GM12878 (cell line): ENCODE measurements around the gene MAS1L. TPM values are rescaled to one million over a fixed set of nuclear protein-coding genes. Genes with fewer than 3 reads are reported as not detected.

Source experiments
- ATAC-seq: fragments of 200-7000 bp; cut with Tn5 transposase; 3 replicates; pipeline ENCODE4 v1.9.1; 2020; ENCODE audit warnings: mild to moderate bottlenecking, moderate library complexity
- BruUV-seq: library from RNA; stranded (reverse); fragments of 400-500 nt; replicated peaks from 2 replicates; lab custom pipeline; 2021; lab: Mats Ljungman, UMichigan
- CTCF ChIA-PET: fragments of 300-600 bp; sonication (Branson Sonifier 250); formaldehyde crosslinking; extraction: SDS; loops from one replicate; lab custom pipeline; 2021; ENCODE audit warnings: inconsistent platforms; lab: Yijun Ruan, JAX
- POLR2A ChIA-PET: fragments of 350-600 bp; formaldehyde crosslinking; extraction: SDS; loops from one replicate; lab custom pipeline; 2021; ENCODE audit warnings: inconsistent platforms; lab: Charles Lee
- RAD21 ChIA-PET: fragments of 300-600 bp; sonication (Branson Sonifier 250); formaldehyde crosslinking; loops from one replicate; lab custom pipeline; 2023; ENCODE audit warnings: antibody characterized with exemption; ENCODE audit not compliant: unreplicated experiment; lab: Charles Lee
- SMC1A ChIA-PET: fragments of 300-600 bp; sonication (Branson Sonifier 250); formaldehyde crosslinking; loops from one replicate; lab custom pipeline; 2023; ENCODE audit not compliant: unreplicated experiment, uncharacterized antibody; lab: Charles Lee
- DNase-seq: peaks from one replicate; pipeline ENCODE4 v3.0.0-alpha.2; 2011; ENCODE audit warnings: low read depth, low spot score
- FAIRE-seq: peaks from 3 replicates; lab custom pipeline; 2011; peaks lifted over from hg19 to GRCh38; lab: Jason Lieb, UNC
- H2AFZ ChIP-seq: 2 replicates; pipeline ENCODE4 v1.6.0; 2011; ENCODE audit warnings: low read depth, low read length, control low read depth; ENCODE audit not compliant: control insufficient read depth
- H3K27ac ChIP-seq: 2 replicates; pipeline ENCODE4 v1.5.1; 2011; ENCODE audit warnings: control low read depth; ENCODE audit not compliant: control insufficient read depth, insufficient read depth
- H3K27me3 ChIP-seq, 2 experiments: replicated peaks in 1 of 2; 2 replicates each; pipeline versions ENCODE4 v1.6.0 to v1.6.1; 2011; ENCODE audit warnings: low read length in 1 of 2; ENCODE audit not compliant: control insufficient read depth in 2 of 2, insufficient read depth in 2 of 2
- H3K36me3 ChIP-seq, 2 experiments: 2 replicates each; pipeline ENCODE4 v1.5.1; 2011; ENCODE audit warnings: low read length in 1 of 2; ENCODE audit not compliant: control insufficient read depth in 2 of 2, insufficient read depth in 2 of 2
- H3K4me1 ChIP-seq: 2 replicates; pipeline ENCODE4 v1.6.1; 2011; ENCODE audit warnings: mild to moderate bottlenecking, low read length, moderate library complexity, mixed read lengths; ENCODE audit not compliant: control insufficient read depth, insufficient read depth
- H3K4me2 ChIP-seq: 2 replicates; pipeline ENCODE4 v1.6.0; 2011; ENCODE audit warnings: control low read depth; ENCODE audit not compliant: control insufficient read depth, insufficient read depth
- H3K4me3 ChIP-seq: fragments of 200-600 bp; sonication (generic); 2 replicates; pipeline ENCODE4 v1.5.1; 2016
- H3K79me2 ChIP-seq: 2 replicates; pipeline ENCODE4 v1.6.0; 2011; ENCODE audit warnings: low read length; ENCODE audit not compliant: control insufficient read depth, insufficient read depth
- H3K9ac ChIP-seq: 2 replicates; pipeline ENCODE4 v1.8.0; 2011; ENCODE audit warnings: low read length, control low read depth, mixed read lengths; ENCODE audit not compliant: control insufficient read depth, insufficient read depth
- H3K9me3 ChIP-seq: replicated peaks from 3 replicates; pipeline ENCODE4 v1.5.1; 2011; ENCODE audit warnings: mild to moderate bottlenecking, low read length; ENCODE audit not compliant: control insufficient read depth, insufficient read depth
- H4K20me1 ChIP-seq: 2 replicates; pipeline ENCODE4 v1.6.0; 2011; ENCODE audit not compliant: control insufficient read depth, insufficient read depth
- ASH2L ChIP-seq: fragments of 300-600, 200-600 bp; sonication (generic); IDR thresholded peaks from 2 replicates; pipeline ENCODE4 v1.6.1; 2017; ENCODE audit warnings: low read depth, mild to moderate bottlenecking, borderline replicate concordance
- ATF7 ChIP-seq: fragments of 450-650 bp; IDR thresholded peaks from 2 replicates; pipeline ENCODE4 v1.6.1; 2016; ENCODE audit warnings: low read depth, mild to moderate bottlenecking
- CREB1 ChIP-seq: IDR thresholded peaks from 2 replicates; pipeline ENCODE4 v1.6.1; 2012; ENCODE audit warnings: low read depth, mild to moderate bottlenecking, inconsistent platforms
- FOS ChIP-seq: IDR thresholded peaks from 3 replicates; pipeline ENCODE4 v1.6.1; 2011; ENCODE audit warnings: borderline replicate concordance; ENCODE audit not compliant: insufficient read length; ENCODE audit errors: extremely low read depth
- MEF2B ChIP-seq: fragments of 450-650 bp; IDR thresholded peaks from 2 replicates; pipeline ENCODE4 v1.6.1; 2018; ENCODE audit warnings: mild to moderate bottlenecking, moderate library complexity; ENCODE audit not compliant: partially characterized antibody, poor library complexity, severe bottlenecking
- MTA3 ChIP-seq: IDR thresholded peaks from 2 replicates; pipeline ENCODE4 v1.6.1; 2012; ENCODE audit warnings: low read length, inconsistent platforms, borderline replicate concordance
- NKRF ChIP-seq: fragments of 450-650 bp; conservative IDR thresholded peaks from 2 replicates; pipeline ENCODE4 v1.6.1; 2017; ENCODE audit warnings: mild to moderate bottlenecking, moderate library complexity
- POLR2AphosphoS5 ChIP-seq: IDR thresholded peaks from 2 replicates; pipeline ENCODE4 v1.6.1; 2011; ENCODE audit warnings: mild to moderate bottlenecking, low read length, inconsistent platforms
- RBBP5 ChIP-seq: fragments of 200-600 bp; sonication (generic); conservative IDR thresholded peaks from 2 replicates; pipeline ENCODE4 v1.6.1; 2016
- WGBS: methylation state at CpG from one replicate; pipeline ENCODE4 v1.1.6; 2016; ENCODE audit warnings: low lambda C conversion rate; ENCODE audit not compliant: insufficient replicate concordance, insufficient coverage; ENCODE audit errors: missing lambda C conversion rate; 5-methylcytosine and 5-hydroxymethylcytosine counted together
- in situ Hi-C: fragments of 300-500 bp; cut with MboI; formaldehyde crosslinking; loops from 9 replicates; pipeline ENCODE4 v1.14.3; 2018; ENCODE audit warnings: mixed read lengths
- intact Hi-C: fragments of 100-400 bp; cut with micrococcal nuclease; formaldehyde crosslinking; loops from one replicate; pipeline ENCODE4 v1.14.2; 2022; ENCODE audit not compliant: unreplicated experiment
- polyA plus RNA-seq, 11 experiments: library from polyadenylated mRNA; depleted of rRNA in 4 of 11; unstranded in 6 of 11; stranded (reverse) in 5 of 11; fragments of >200 nt; fragmentation: Nextera tagmentation in 4 of 11; fragmentation: Illumina TruSeq in 1 of 11; extraction: Ambion mirVana in 4 of 11; extraction: Trizol in 1 of 11; gene quantifications; 1 replicate in 1 of 11; 2 replicates in 10 of 11; pipeline versions ENCODE4 v1.2.1 to v1.2.3, GENCODE V29; 2011 to 2016; ENCODE audit warnings: inconsistent platforms in 2 of 11, missing spikeins in 2 of 11, low read depth in 1 of 11
- total RNA-seq, 4 experiments: library from RNA; depleted of rRNA in 3 of 4; stranded (reverse); fragments of >200 nt in 3 of 4; fragmentation: Illumina TruSeq in 1 of 4; extraction: Trizol in 1 of 4; gene quantifications; 2 replicates each; pipeline versions ENCODE4 v1.2.1 to v1.2.3, GENCODE V29; 2013 to 2021
- TF ChIP-seq, protein P1 (sequence below): fragments of 450-650 bp; IDR thresholded peaks from 2 replicates; pipeline ENCODE4 v1.6.1; 2017; ENCODE audit warnings: low read depth, mild to moderate bottlenecking, moderate library complexity
- TF ChIP-seq, protein P2 (sequence below): IDR thresholded peaks from 2 replicates; pipeline ENCODE4 v1.6.1; 2012; ENCODE audit warnings: low read depth, low read length, improper control_type of control experiment

The MAS1L gene
- total and polyA plus RNA-seq, 10 of the 15 experiments (the other 5 are each of a cell fraction or from before 2014, with no cell fraction given) = not detected

DNA sequence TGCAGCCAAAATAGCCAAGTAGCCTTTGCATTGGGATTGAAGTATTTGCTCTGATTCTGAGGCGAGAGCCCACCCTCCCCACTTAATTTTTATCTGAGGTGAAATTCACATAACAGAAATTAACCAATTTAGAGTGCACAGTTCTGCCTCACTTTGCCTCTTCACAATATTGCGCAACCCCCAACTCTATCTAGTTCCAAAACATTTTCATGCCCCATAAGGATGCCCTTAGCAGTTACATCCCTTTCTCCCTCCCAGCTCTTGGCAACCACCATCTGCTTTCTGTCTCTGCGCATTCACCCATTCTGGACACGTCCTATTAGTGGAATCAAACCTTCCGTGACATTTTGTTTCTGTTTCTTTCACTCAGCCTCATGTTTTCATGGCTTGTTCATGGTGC is 9.0 kb downstream of the MAS1L start:
- TF ChIP-seq, protein P1, sequence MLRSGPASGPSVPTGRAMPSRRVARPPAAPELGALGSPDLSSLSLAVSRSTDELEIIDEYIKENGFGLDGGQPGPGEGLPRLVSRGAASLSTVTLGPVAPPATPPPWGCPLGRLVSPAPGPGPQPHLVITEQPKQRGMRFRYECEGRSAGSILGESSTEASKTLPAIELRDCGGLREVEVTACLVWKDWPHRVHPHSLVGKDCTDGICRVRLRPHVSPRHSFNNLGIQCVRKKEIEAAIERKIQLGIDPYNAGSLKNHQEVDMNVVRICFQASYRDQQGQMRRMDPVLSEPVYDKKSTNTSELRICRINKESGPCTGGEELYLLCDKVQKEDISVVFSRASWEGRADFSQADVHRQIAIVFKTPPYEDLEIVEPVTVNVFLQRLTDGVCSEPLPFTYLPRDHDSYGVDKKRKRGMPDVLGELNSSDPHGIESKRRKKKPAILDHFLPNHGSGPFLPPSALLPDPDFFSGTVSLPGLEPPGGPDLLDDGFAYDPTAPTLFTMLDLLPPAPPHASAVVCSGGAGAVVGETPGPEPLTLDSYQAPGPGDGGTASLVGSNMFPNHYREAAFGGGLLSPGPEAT = no peak
- TF ChIP-seq ATF7 (no peak), MTA3 (no peak), RBBP5 (no peak), NKRF (no peak), CREB1 (no peak), FOS (no peak), POLR2AphosphoS5 (no peak), ASH2L (no peak), MEF2B (no peak)
- TF ChIP-seq, protein P2, sequence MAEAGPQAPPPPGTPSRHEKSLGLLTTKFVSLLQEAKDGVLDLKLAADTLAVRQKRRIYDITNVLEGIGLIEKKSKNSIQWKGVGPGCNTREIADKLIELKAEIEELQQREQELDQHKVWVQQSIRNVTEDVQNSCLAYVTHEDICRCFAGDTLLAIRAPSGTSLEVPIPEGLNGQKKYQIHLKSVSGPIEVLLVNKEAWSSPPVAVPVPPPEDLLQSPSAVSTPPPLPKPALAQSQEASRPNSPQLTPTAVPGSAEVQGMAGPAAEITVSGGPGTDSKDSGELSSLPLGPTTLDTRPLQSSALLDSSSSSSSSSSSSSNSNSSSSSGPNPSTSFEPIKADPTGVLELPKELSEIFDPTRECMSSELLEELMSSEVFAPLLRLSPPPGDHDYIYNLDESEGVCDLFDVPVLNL = no peak
- TF ChIP-seq, all 136 proteins: peak for 0
- no peak for DNase-seq
- ChIA-PET POLR2A (no interaction called here), RAD21 (no interaction called here), SMC1A (no interaction called here), CTCF (no interaction called here)
- Histone ChIP-seq H3K4me3 (no peak overlapping the region), H3K4me2 (no peak overlapping the region), H3K36me3 (no peaks in the 10 kb centered on the region), H3K27ac (no peak overlapping the region), H3K27me3 (0 out of 4 replicates have a peak, but pooled peaks cover 0 to 2% of the 10 kb centered on the region in 2 experiments), H2AFZ (no peak overlapping the region), H3K4me1 (no peaks in the 10 kb centered on the region), H3K9ac (no peak overlapping the region), H3K79me2 (no peaks in the 10 kb centered on the region), H3K9me3 (no peaks in the 10 kb centered on the region), H4K20me1 (no peaks in the 10 kb centered on the region)
- WGBS = 38% methylated on average over 5 of the region's 5 CpGs
- intact Hi-C loops (no loop called here), in situ Hi-C loops (no loop called here)
- ATAC-seq = no peak
- no TSS peak for BruUV-seq
- FAIRE-seq = no peak
